Measurements from ENCODE around the gene FHIT.

Gene FHIT

GRCh38 chr3:60757724-60758123, 493.5 kb downstream of the FHIT start:
- no peak for DNase-seq
- no peak overlapping the region for H3K4me3 ChIP-seq (ENCODE audit: low read depth, low read length)
- no peak for TF ChIP-seq CTCF (IDR thresholded peaks at IDR 0.05; ENCODE audit: low read depth, low read length, missing control alignments)
- in situ Hi-C loops (cut with HindIII; ENCODE audit: low pct_ligation_motif_present, low sequenced_read_pairs), result no loop called here
- H3K27ac ChIP-seq, result no peak overlapping the region
- no peaks in the 10 kb centered on the region for H3K36me3 ChIP-seq (replicated peaks)
- H3K27me3 ChIP-seq (replicated peaks), result no peaks in the 10 kb centered on the region

GRCh38 chr3:60756241-60757030, 494.8 kb downstream of the FHIT start:
- H3K4me3 ChIP-seq (ENCODE audit: low read depth, low read length), result no peak overlapping the region
- H3K27me3 ChIP-seq (replicated peaks), result no peaks in the 10 kb centered on the region
- no peak for TF ChIP-seq CTCF (IDR thresholded peaks at IDR 0.05; ENCODE audit: low read depth, low read length, missing control alignments)
- no peak overlapping the region for H3K27ac ChIP-seq
- DNase-seq, result no peak
- no peaks in the 10 kb centered on the region for H3K36me3 ChIP-seq (replicated peaks)
- in situ Hi-C loops (cut with HindIII; ENCODE audit: low pct_ligation_motif_present, low sequenced_read_pairs), result no loop called here

- H3K4me3 ChIP-seq (ENCODE audit: low read depth, low read length), result no peak overlapping the region
- no peak overlapping the region for H3K27ac ChIP-seq
- H3K36me3 ChIP-seq (replicated peaks), result no peaks in the 10 kb centered on the region
- in situ Hi-C loops (cut with HindIII; ENCODE audit: low pct_ligation_motif_present, low sequenced_read_pairs), result no loop called here
- DNase-seq, result no peak
- no peaks in the 10 kb centered on the region for H3K27me3 ChIP-seq (replicated peaks)
- peak; percentile 53 for TF ChIP-seq CTCF (IDR thresholded peaks at IDR 0.05; ENCODE audit: low read depth, low read length, missing control alignments)
Observed at GRCh38 chr3:60755094-60755493, 496.2 kb downstream of the FHIT start.

GRCh38 chr3:60754617-60755016, 496.6 kb downstream of the FHIT start:
- Histone ChIP-seq H3K4me3 (ENCODE audit: low read depth, low read length) (no peak overlapping the region), H3K36me3 (replicated peaks) (no peaks in the 10 kb centered on the region), H3K27me3 (replicated peaks) (no peaks in the 10 kb centered on the region), H3K27ac (no peak overlapping the region)
- in situ Hi-C loops (cut with HindIII; ENCODE audit: low pct_ligation_motif_present, low sequenced_read_pairs), result no loop called here
- DNase-seq, result no peak
- no peak for TF ChIP-seq CTCF (IDR thresholded peaks at IDR 0.05; ENCODE audit: low read depth, low read length, missing control alignments)

- TF ChIP-seq CTCF (IDR thresholded peaks at IDR 0.05; ENCODE audit: low read depth, low read length, missing control alignments), result no peak
- no peak for DNase-seq
- in situ Hi-C loops (cut with HindIII; ENCODE audit: low pct_ligation_motif_present, low sequenced_read_pairs), result no loop called here
Observed at GRCh38 chr3:60752809-60753208, 498.4 kb downstream of the FHIT start.

More at GRCh38 chr3:60752809-60753208, 498.4 kb downstream of the FHIT start:
- Histone ChIP-seq H3K27me3 (replicated peaks) (no peaks in the 10 kb centered on the region), H3K27ac (no peak overlapping the region), H3K36me3 (replicated peaks) (no peaks in the 10 kb centered on the region), H3K4me3 (ENCODE audit: low read depth, low read length) (no peak overlapping the region)
